ENCODE data around the gene SVBP. TPM values are rescaled to one million over a fixed set of nuclear protein-coding genes. Genes with fewer than 3 reads are reported as not detected.
"Not testable (repeated sequence)": the region's sequence is repeated elsewhere in the genome, so short reads cannot be mapped to it uniquely, and the experiment has no call there.

SVBP gene
- total and polyA plus RNA-seq, 5 donors, result 12.7 to 28.9 (median 14.5) TPM

DNA sequence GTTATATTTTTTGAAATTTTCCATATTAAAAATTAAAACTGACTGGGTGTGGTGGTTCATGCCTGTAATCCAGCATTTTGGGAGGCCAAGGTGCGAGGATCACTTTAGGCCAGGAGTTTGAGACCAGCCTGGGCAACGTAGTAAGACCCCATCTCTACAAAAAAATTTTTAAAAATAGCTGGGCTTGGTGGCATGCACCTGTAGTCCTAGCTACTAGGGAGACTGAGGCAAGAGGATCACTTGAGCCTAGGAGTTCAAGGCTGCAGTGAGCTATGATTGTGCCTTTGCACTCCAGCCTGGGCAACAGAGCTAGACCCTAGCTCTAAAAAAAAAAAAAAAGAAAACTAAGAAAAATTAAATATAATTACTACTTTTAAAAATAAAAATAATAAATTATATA lies 4.5 kb upstream of the SVBP start:
- Histone ChIP-seq H3K27ac (ENCODE audit: low read length) (no peak overlapping the region), H3K9me3 (ENCODE audit: control insufficient read depth, low read length) (no peaks in the 10 kb centered on the region), H3K27me3 (ENCODE audit: control insufficient read depth, insufficient read depth) (no peaks in the 10 kb centered on the region), H3K4me3 (ENCODE audit: low read length) (no peak overlapping the region), H3K4me1 (ENCODE audit: control insufficient read depth, insufficient read depth, low read length) (peaks cover 1% of the 10 kb centered on the region)
- 95% methylated on average over 2 of the region's 2 CpGs for WGBS
- DNase-seq, result no peak
- ATAC-seq, result no peak
- intact Hi-C loops (cut with DNase I), result no loop called here

DNA sequence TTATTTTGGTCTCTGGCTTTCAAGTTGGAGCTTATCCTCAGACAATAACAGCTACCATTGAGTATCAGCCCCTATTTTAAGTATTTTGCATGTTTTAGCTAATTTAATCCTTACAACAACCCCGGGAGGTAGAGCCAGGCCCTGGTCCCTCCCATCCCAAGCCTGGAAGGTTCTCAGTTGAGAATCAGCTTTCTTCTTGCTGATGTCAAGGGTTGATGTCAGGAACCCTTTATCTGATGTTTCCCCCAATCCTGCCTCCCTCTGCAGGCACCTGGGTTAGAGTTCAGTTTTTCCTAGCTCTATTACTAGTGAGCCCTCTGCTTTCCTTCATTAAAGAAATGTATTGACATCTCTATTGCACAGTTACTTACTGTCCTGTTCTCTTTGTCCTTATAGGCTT lies 3.6 kb upstream of the SVBP start:
- Histone ChIP-seq H3K27me3 (ENCODE audit: control insufficient read depth, insufficient read depth) (no peaks in the 10 kb centered on the region), H3K27ac (ENCODE audit: low read length) (no peak overlapping the region), H3K9me3 (ENCODE audit: control insufficient read depth, low read length) (no peaks in the 10 kb centered on the region), H3K4me3 (ENCODE audit: low read length) (no peak overlapping the region), H3K4me1 (ENCODE audit: control insufficient read depth, insufficient read depth, low read length) (peaks cover 4% of the 10 kb centered on the region)
- intact Hi-C loops (cut with DNase I), result no loop called here
- DNase-seq (no peak), ATAC-seq (no peak)
- 78% methylated on average over 1 of the region's 1 CpG for WGBS

DNA sequence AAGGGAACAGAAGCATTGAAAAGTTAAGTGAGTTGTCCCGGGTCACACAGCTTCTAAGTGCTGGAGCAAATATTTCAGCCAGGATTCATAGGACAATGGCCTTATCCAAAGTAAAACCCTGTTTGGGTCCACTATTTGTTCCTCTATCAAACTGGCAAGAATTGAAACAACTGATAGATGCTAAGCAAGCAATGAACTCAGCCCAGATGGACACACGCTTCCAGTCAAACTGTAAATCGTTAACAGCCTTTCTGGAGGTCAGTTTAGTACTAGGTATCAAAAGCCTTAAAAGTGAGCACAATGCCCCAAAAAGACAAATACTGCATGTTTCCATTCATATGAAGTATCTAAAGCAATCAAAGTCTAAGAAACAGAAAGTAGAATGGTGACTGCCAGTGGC lies 779 bp upstream of the SVBP start:
- 96% methylated on average over 3 of the region's 3 CpGs for WGBS
- no peak overlapping the region for H3K27ac ChIP-seq (ENCODE audit: low read length)
- DNase-seq (no peak), ATAC-seq (no peak)
- peaks cover 5% of the 10 kb centered on the region for H3K4me1 ChIP-seq (ENCODE audit: control insufficient read depth, insufficient read depth, low read length)
- no peaks in the 10 kb centered on the region for H3K27me3 ChIP-seq (ENCODE audit: control insufficient read depth, insufficient read depth)
- no peaks in the 10 kb centered on the region for H3K9me3 ChIP-seq (ENCODE audit: control insufficient read depth, low read length)
- H3K4me3 ChIP-seq (ENCODE audit: low read length), result peak overlapping the region; percentile 99
- intact Hi-C loops (cut with DNase I), result no loop called here

DNA sequence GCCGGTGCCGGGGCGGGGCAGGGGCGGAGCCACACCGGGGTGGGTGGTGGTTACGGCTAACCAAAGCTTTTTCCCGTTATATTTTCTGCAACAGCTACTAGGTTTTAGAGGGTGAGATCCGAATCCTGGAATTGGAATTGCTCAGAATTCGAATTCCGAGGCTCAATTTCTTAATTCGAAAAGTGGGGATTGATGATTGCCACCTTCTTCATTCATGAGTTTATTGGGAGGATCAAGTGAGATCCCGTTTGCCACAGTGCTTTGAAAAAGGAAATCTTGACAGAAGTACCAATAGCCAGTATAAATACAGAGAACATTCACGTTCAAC lies 207 bp upstream of the SVBP start:
- ATAC-seq (no peak), DNase-seq (no peak)
- intact Hi-C loops (cut with DNase I), result no loop called here
- under 1% methylated on average over 13 of the region's 13 CpGs for WGBS
- Histone ChIP-seq H3K27ac (ENCODE audit: low read length) (no peak overlapping the region), H3K27me3 (ENCODE audit: control insufficient read depth, insufficient read depth) (no peaks in the 10 kb centered on the region), H3K4me3 (ENCODE audit: low read length) (peak overlapping the region; percentile 99), H3K4me1 (ENCODE audit: control insufficient read depth, insufficient read depth, low read length) (peaks cover 5% of the 10 kb centered on the region), H3K9me3 (ENCODE audit: control insufficient read depth, low read length) (no peaks in the 10 kb centered on the region)

DNA sequence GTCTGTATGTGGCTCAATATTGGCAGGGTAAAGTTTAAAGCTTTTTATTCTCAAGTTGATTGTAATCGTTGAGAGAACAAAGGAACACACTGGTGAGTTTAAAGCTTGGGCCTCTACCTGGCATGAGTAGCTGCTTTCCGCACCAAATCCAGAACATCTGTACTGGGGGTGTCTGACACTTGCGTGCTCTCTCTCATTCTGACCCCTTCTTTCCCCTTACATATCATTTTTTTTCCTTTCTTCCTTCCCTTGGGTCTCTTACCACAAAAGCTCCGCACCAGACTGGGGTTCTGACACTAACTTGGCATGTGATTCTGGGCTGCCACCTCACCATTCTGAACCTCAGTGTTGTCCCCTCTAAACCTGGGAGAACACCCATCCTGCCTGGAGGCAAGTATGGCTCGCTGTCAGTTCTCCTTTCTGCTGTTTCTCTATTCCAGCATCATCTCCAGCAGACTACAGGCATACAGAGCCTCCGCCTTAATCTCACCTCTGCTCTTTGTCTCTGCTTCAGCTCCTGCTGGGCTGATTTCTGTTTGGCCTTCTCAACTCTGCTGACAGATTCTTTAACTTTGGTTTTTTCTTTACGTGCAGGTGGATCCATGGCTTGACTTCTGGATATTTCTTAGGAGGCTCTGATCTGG lies 1.1 kb downstream of the SVBP start:
- DNase-seq (no peak), ATAC-seq (no peak)
- H3K4me3 ChIP-seq (ENCODE audit: low read length), result peak overlapping the region; percentile 99
- no peaks in the 10 kb centered on the region for H3K27me3 ChIP-seq (ENCODE audit: control insufficient read depth, insufficient read depth)
- intact Hi-C loops (cut with DNase I), result no loop called here
- H3K27ac ChIP-seq (ENCODE audit: low read length), result peak overlapping the region; percentile 91
- WGBS, result 18% methylated on average over 7 of the region's 7 CpGs
- H3K9me3 ChIP-seq (ENCODE audit: control insufficient read depth, low read length), result no peaks in the 10 kb centered on the region
- H3K4me1 ChIP-seq (ENCODE audit: control insufficient read depth, insufficient read depth, low read length), result peaks cover 5% of the 10 kb centered on the region

DNA sequence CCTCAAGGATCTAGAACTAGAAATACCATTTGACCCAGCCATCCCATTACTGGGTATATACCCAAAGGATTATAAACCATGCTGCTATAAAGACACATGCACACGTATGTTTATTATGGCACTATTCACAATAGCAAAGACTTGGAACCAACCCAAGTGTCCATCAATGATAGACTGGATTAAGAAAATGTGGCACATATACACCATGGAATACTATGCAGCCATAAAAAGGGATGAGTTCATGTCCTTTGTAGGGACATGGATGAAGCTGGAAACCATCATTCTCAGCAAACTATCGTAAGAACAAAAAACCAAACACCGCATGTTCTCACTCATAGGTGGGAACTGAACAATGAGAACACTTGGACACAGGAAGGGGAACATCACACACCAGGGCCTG lies 2.4 kb downstream of the SVBP start:
- WGBS, result 100% methylated on average over 3 of the region's 3 CpGs
- H3K4me3 ChIP-seq (ENCODE audit: low read length); ATAC-seq; H3K9me3 ChIP-seq (ENCODE audit: control insufficient read depth, low read length); H3K4me1 ChIP-seq (ENCODE audit: control insufficient read depth, insufficient read depth, low read length); intact Hi-C loops (cut with DNase I); H3K27me3 ChIP-seq (ENCODE audit: control insufficient read depth, insufficient read depth); DNase-seq; H3K27ac ChIP-seq (ENCODE audit: low read length): not testable (repeated sequence)

DNA sequence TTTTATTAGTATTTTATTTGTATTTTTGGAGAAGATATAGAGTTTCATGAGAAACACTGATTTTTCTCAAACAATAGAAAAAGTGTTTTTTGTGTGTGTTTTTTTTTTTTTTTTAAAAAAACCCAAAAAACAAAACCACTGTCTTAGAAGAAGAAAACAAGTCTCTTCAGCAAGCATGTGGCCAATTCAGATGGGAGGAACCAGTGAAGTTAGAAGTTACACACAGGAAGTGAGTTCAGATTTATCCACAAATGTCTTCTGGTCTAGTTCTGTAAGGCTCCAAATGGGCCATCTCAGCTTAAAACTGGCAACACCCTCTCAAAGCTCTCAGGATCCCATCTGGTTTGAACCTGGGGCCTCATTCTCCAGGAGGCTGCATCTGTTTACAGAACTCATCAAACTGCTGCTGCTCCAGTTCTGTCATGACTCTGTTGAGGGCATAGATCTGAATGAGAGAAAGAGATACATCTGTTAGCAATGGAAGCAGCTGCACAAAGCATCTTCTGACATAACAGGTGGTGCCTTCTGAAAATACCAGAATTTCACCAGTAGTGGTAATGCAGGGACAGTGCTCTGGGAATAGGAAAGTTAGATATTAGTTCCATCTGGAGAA lies 10.0 kb downstream of the SVBP start:
- H3K4me1 ChIP-seq (ENCODE audit: control insufficient read depth, insufficient read depth, low read length), result no peaks in the 10 kb centered on the region
- intact Hi-C loops (cut with DNase I), result no loop called here
- no peak overlapping the region for H3K27ac ChIP-seq (ENCODE audit: low read length)
- H3K27me3 ChIP-seq (ENCODE audit: control insufficient read depth, insufficient read depth), result no peaks in the 10 kb centered on the region
- DNase-seq (no peak), ATAC-seq (no peak)
- no peaks in the 10 kb centered on the region for H3K9me3 ChIP-seq (ENCODE audit: control insufficient read depth, low read length)
- H3K4me3 ChIP-seq (ENCODE audit: low read length), result no peak overlapping the region

DNA sequence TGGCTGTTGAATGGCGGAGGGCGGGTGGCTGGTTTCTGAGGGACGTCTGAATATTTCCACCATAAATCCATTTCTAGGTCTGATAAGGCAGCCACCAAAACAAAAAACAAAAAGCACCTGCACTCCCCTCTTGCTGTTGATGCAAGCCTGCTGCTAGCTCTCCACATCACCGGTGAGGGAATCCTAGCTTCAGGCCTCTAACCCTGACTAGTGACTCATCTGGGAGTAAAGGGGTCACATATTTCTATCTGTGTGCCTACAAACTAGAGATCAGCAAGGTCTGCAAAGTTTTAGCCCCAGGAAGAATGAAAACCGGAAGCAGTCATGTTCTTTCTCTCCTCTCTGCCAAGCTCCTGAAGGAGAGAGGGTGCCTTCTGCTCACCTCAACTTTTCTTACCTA lies 10.6 kb downstream of the SVBP start:
- H3K27me3 ChIP-seq (ENCODE audit: control insufficient read depth, insufficient read depth), result no peaks in the 10 kb centered on the region
- H3K27ac ChIP-seq (ENCODE audit: low read length), result no peak overlapping the region
- no peak overlapping the region for H3K4me3 ChIP-seq (ENCODE audit: low read length)
- no peak for ATAC-seq
- intact Hi-C loops (cut with DNase I), result no loop called here
- H3K4me1 ChIP-seq (ENCODE audit: control insufficient read depth, insufficient read depth, low read length), result no peaks in the 10 kb centered on the region
- H3K9me3 ChIP-seq (ENCODE audit: control insufficient read depth, low read length), result no peaks in the 10 kb centered on the region
- DNase-seq, result no peak
- 88% methylated on average over 5 of the region's 5 CpGs for WGBS

DNA sequence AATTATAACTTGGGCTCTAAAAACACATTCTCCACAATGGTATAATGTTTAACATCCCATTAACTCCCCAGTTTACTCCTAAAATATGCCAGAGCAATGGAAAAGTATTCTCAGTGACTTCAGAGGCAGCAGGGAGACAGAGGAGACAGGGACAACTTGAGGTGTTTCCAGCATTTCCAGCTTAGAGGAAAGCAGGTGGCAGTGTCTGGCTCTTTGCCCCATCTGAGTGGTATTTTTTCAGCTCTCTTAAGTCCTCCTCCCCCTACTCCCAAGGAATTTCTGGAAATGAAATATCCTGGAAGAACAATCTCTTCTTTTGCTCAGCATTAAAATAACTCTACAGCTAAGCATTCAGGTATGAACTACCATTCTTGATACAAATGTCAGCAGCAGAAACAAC lies 11.0 kb downstream of the SVBP start:
- H3K4me1 ChIP-seq (ENCODE audit: control insufficient read depth, insufficient read depth, low read length), result no peaks in the 10 kb centered on the region

DNA sequence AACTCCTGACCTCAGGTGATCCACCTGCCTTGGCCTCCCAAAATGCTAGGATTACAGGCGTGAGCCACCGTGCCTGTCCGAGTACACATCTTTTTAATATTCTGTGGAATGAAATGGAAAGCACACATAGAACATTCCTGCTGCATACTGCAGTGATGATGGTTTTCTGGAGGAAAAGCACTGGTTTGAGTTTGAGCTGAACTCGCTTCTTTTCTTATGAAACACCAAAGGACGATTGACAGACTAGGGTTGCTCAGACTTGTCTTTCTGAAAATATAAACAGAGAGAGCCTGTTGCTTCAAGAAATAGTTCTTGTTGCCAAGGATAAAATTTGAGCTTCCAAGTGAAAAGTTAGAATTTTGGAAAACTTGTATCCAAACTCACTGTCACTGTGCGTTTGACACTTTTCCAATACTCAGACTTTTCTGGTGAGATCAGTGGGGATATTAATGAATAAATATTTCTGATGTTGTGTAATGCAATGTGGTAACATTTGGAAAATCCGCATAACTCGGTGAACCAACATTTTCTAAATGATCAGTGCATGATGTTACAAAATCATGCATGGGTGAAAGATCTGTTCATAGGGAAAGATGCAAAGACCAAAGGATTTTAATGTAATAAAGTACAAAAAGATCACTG lies 15.2 kb downstream of the SVBP start:
- WGBS, result 68% methylated on average over 8 of the region's 8 CpGs
- Histone ChIP-seq H3K4me1 (ENCODE audit: control insufficient read depth, insufficient read depth, low read length) (no peaks in the 10 kb centered on the region), H3K27ac (ENCODE audit: low read length) (no peak overlapping the region), H3K27me3 (ENCODE audit: control insufficient read depth, insufficient read depth) (no peaks in the 10 kb centered on the region), H3K9me3 (ENCODE audit: control insufficient read depth, low read length) (no peaks in the 10 kb centered on the region), H3K4me3 (ENCODE audit: low read length) (no peak overlapping the region)
- ATAC-seq, result no peak
- DNase-seq, result no peak
- intact Hi-C loops (cut with DNase I), result no loop called here

More for the DNA sequence above, 11.0 kb downstream of the SVBP start:
- ATAC-seq, result no peak
- H3K9me3 ChIP-seq (ENCODE audit: control insufficient read depth, low read length), result no peaks in the 10 kb centered on the region
- intact Hi-C loops (cut with DNase I), result no loop called here
- H3K27ac ChIP-seq (ENCODE audit: low read length), result no peak overlapping the region
- H3K4me3 ChIP-seq (ENCODE audit: low read length), result no peak overlapping the region
- H3K27me3 ChIP-seq (ENCODE audit: control insufficient read depth, insufficient read depth), result no peaks in the 10 kb centered on the region
- DNase-seq, result no peak

DNA sequence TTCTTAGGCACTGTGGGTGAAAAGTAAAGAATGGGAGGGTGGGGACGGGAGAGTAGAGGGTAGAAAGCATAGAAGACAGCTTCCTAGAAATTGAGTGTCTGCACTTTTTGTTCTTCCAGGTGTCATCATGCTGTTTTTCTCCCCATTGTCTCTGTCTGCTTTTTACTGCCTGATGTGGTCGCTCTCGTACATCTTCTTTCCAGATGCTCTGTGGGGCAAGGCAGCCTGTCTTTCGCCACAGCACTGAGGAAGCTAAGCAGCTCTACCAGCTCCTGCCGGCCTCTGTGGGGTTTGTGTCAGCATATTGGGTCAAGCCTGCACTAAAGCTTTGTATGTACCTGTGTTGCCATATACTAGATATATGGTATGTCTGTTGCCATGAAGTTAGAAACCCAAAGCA lies 19.2 kb downstream of the SVBP start:
- H3K4me1 ChIP-seq (ENCODE audit: control insufficient read depth, insufficient read depth, low read length), result no peaks in the 10 kb centered on the region
- 85% methylated on average over 5 of the region's 5 CpGs for WGBS

More for the DNA sequence above, 19.2 kb downstream of the SVBP start:
- no peak for DNase-seq
- Histone ChIP-seq H3K9me3 (ENCODE audit: control insufficient read depth, low read length) (no peaks in the 10 kb centered on the region), H3K27ac (ENCODE audit: low read length) (no peak overlapping the region), H3K27me3 (ENCODE audit: control insufficient read depth, insufficient read depth) (no peaks in the 10 kb centered on the region), H3K4me3 (ENCODE audit: low read length) (no peak overlapping the region)
- intact Hi-C loops (cut with DNase I), result no loop called here
- no peak for ATAC-seq
